GM19467 (cell line): Measurements from ENCODE around the gene DCDC2B.
A peak's percentile ranks its signal among the peaks of the same experiment; 100 is the strongest.

Experiments
- ATAC-seq: cut with Tn5 transposase; IDR thresholded peaks from one replicate; pipeline ENCODE4 v1.9.1; 2021; ENCODE audit warnings: mild to moderate bottlenecking, moderate library complexity; ENCODE audit not compliant: unreplicated experiment

Gene DCDC2B

GRCh38 chr1:32221980-32222755 lies 13.3 kb downstream of the DCDC2B start, which contains the start of the genes EIF3I and TMEM234:
EIF3I (plus strand) TSS chr1:32222407; CDS start chr1:32222442, 35 bp downstream.
TMEM234 (minus strand) TSS chr1:32222353; CDS start chr1:32222322, 31 bp downstream.
- peak; percentile 89 for ATAC-seq

GRCh38 chr1:32223683-32224082 lies 14.8 kb downstream of the DCDC2B start:
- ATAC-seq = no peak

- no peak for ATAC-seq
Measured at GRCh38 chr1:32224285-32224684, 15.4 kb downstream of the DCDC2B start.

- ATAC-seq = no peak
Measured at GRCh38 chr1:32228771-32229170, 19.9 kb downstream of the DCDC2B start.

- no peak for ATAC-seq
Measured at GRCh38 chr1:32231843-32232432, 23.0 kb downstream of the DCDC2B start.

GRCh38 chr1:32232558-32233304 lies 23.8 kb downstream of the DCDC2B start:
- no peak for ATAC-seq

- no peak for ATAC-seq
Measured at GRCh38 chr1:32234792-32235191, 25.9 kb downstream of the DCDC2B start.

- ATAC-seq = no peak
Measured at GRCh38 chr1:32239337-32239736, 30.4 kb downstream of the DCDC2B start.

GRCh38 chr1:32239790-32240139 lies 30.9 kb downstream of the DCDC2B start:
- ATAC-seq = no peak

- ATAC-seq = no peak
Measured at GRCh38 chr1:32240140-32240951, 31.5 kb downstream of the DCDC2B start.

- ATAC-seq = no peak
Measured at GRCh38 chr1:32241001-32241763, 32.3 kb downstream of the DCDC2B start.

- no peak for ATAC-seq
Measured at GRCh38 chr1:32242341-32242851, 33.5 kb downstream of the DCDC2B start.

- no peak for ATAC-seq
Measured at GRCh38 chr1:32246888-32247273, 38.0 kb downstream of the DCDC2B start, which contains the start of gene FAM167B. FAM167B (plus strand) TSS chr1:32247222; CDS start chr1:32247422, 200 bp downstream.

- ATAC-seq = no peak
Measured at GRCh38 chr1:32247452-32247851, 38.6 kb downstream of the DCDC2B start.

- ATAC-seq = no peak
Measured at GRCh38 chr1:32247983-32248889, 39.3 kb downstream of the DCDC2B start.

GRCh38 chr1:32249831-32250525 lies 41.1 kb downstream of the DCDC2B start:
- peak; percentile 50 for ATAC-seq

GRCh38 chr1:32250893-32251716 lies 42.2 kb downstream of the DCDC2B start, which contains the start of gene LCK:
LCK (plus strand) TSS chr1:32251265; CDS start chr1:32274330, 23,065 bp downstream.
- peak; percentile 28 for ATAC-seq
